GM10847 (cell line): ENCODE measurements around the gene SYCP2.

ENCODE experiments used
- POLR2A ChIP-seq: IDR thresholded peaks from 2 replicates; pipeline ENCODE4 v1.6.1; 2011; ENCODE audit not compliant: insufficient read length; ENCODE audit errors: extremely low read depth

Gene SYCP2

DNA sequence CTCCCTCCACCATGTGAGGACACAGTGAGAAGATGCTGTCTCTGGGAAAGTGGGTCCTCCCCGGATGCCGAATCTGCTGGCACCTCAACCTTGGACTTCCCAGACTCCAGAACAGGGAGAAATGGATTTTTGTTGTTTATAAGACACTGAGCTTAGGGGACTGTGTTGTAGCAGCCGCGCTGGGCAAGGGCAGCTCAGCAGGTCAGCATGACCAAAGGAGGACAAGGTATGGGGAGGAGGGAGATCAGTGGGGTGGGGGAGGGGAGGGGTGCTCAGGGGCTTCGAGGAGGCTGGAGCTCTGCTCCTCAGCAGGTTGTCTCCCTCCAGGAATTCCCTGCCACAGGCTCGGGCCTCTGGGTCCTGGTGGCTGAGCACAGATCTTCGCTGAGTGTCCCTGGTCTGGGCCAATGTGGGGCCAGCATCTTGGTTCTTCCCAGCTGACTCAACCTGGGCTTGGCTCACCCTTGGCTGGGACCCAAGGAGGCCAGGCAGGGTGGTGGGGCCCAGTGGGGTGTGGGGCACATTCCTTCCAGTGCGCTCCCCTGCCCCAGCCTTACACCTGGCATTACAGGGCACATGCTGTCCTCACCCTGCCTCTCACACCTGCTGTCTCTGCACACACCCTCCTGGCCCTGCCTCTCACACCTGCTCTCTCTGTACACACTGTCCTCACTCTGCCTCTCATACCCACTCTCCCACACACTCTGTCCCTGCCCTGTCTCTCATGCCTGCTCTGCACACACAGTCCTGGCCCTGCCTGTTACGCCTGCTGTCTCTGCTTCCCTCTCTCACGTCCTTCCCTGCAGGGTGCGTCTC, 107.3 kb downstream of the SYCP2 start:
- no peak for TF ChIP-seq POLR2A

DNA sequence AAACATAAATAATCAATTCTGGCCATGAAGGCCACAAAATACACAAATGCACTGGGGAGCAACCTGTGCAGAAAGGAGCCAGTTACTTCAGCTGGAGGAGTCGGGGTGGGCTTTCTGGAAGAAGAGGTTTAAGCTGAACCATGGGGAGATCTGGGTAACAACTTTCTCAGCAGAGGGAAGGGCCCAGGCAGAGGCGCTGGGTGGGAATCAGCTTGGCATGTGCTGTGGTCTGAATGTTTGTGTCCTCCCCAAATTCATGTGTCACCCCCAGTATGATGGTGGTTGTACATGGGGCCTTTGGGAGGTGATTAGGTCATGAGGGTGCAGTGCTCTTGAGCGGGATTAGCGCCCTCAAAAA, 107.9 kb downstream of the SYCP2 start:
- no peak for TF ChIP-seq POLR2A

DNA sequence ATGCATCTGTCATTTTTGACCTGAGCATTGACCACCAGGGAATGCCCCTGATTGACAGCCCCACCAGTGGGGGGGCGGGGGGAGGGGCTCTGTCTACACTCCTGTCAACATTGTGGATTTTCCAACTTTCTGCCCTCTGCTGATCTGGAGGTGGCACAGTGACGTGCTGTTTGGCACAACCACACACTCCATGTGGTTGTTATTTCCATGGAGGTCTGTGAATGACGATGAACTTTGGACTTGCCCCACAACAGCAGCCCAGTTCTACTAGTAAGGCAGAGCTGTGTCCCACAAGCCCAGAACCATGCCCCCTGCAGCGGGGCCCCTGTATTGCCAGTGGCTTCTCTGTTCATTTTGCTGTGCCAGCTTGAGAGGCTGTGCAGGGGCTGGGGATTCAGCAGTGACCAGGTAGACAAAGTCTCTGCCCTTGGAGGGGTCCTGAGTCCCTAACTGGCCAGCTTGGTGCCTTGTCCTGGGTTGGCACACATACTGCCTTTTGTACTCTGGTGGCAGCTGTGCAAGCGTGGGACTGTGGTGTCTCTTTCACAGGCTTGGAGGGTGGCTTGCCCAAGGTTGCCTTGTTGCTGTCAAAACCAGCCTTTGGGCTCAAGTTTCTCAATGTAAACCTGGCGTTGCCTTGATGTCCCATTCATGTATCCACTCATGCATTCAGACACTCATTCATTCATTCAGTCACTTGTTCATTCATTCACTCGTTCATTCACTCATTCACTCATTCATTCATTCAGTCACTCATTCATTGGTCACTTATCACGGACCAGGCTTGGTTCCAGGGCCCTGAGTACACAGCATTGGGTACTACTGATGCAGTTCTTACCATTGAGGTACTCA, 108.5 kb downstream of the SYCP2 start:
- no peak for TF ChIP-seq POLR2A

DNA sequence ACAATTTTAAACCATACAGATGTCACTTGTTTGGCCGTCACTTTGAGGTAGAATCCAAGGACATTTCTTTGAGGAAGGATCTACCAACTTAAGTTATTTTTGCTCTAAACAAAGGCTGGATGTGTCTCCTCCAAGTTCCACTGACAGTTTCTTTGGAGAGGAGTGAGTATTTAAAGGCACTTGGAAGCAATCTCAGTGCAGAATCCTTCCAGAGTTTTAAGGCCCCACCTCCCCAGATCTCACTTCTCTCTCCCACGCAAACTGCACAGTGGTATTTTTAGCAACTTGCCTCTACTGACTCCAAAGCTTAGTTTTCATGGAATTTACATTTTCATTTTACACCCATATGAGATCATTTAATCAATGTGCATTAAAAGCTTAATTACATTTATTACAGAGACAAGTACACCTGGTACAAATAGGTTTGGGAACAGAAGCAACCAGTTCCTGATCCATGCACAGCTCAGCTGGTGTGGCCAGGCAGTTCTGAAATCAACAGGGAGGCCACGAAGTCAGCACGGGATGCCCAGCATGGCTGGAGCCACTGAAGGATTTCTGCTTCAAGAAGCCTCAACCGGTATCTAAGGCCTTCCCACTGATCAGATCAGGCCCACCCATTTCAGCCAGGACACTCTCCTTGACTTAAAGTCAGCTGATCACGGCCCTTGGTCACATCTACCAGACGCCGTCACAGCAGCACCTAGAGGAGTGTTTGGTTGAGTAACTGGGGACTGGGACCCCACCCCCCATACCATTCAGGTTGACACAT, 109.8 kb downstream of the SYCP2 start:
- TF ChIP-seq POLR2A = no peak

DNA sequence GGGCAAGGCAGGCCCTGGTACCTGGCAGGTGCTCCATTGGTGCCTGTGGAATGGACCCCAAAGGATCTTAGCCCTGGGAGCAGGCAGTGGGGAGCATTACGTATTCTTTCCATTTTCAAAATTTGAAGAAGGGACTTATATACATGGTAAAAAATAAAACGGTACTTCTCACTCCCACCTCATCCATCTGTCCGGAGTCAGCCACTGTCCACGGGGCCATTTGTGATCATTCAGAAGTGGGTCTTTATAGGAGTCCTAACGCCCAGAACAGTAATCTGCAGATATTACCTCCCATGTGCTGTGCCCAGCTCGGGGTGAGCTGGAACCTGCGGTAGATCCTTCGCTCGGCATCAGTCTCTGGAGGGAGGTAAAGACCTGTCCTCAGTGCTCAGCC, 110.4 kb downstream of the SYCP2 start:
- TF ChIP-seq POLR2A = no peak

DNA sequence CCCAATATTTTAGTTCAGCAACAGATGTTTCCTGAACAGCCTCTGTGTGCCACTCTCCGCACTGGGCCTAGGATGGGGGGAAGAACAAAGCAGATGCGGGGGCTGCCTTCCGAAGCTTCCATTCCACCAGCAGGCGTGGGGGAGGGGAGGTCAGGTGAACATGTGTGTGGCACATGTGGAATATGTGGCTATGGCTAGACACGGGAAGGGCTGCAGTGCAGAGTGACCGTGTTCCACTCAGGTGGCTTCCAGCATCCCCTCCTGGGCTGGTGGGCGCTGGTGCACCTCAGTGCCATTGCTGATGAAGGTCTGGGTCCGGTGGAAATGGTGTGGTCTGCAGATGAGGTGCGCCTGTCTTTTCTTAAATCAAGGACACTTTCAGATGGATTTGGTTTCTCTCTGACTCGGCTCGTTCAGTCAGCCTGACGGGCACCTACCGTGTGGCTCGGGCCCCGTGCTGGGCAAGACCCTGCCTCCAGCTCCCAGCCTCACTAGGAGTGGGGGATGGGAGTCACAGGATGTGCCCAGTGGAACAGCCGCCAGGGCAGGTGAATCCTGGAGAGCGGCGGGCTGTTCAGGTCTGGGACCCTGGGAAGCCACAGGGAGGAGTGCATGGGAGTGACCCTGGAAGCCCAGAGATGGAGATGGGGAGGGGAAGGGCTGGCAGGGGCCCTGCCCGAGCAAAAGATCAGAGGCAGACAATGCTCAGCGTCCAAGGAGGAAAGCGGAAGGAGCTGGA, 111.0 kb downstream of the SYCP2 start:
- TF ChIP-seq POLR2A = no peak

DNA sequence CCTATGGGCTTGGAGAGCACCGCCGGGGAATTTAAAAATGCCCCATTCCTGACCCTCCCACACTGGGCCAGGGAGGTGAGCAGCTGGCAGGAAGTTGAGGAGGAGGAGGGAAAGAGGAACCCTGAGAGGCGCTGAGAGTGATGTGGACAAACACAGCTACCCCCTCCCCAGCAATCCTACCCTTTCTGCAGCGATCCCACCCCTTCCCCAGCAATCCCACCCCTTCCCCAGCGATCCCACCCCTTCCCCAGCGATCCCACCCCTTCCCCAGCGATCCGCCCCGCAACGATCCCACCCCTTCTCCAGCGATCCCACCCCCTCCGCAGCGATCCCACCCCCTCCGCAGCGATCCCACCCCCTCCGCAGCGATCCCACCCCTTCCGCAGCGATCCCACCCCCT, 111.6 kb downstream of the SYCP2 start:
- TF ChIP-seq POLR2A = no peak

DNA sequence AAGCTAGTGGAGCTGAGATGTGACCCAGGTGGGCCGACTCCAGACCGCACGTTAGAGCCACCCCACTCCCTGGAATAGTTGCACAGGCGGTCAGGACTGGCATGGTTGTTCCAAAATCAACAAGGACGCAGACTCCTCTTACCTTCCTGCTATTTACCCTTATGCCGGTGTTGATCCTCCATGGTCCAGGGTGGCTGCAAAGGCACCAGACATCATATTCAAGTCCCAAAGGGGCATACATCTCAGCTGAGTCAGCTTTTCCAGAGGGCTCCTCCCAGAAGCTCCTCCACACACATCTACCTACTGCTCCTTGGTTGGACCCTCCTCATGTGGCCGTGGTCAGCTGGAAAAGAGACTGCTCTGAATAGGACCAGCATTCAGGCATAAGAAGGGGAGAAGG, 112.2 kb downstream of the SYCP2 start:
- no peak for TF ChIP-seq POLR2A

DNA sequence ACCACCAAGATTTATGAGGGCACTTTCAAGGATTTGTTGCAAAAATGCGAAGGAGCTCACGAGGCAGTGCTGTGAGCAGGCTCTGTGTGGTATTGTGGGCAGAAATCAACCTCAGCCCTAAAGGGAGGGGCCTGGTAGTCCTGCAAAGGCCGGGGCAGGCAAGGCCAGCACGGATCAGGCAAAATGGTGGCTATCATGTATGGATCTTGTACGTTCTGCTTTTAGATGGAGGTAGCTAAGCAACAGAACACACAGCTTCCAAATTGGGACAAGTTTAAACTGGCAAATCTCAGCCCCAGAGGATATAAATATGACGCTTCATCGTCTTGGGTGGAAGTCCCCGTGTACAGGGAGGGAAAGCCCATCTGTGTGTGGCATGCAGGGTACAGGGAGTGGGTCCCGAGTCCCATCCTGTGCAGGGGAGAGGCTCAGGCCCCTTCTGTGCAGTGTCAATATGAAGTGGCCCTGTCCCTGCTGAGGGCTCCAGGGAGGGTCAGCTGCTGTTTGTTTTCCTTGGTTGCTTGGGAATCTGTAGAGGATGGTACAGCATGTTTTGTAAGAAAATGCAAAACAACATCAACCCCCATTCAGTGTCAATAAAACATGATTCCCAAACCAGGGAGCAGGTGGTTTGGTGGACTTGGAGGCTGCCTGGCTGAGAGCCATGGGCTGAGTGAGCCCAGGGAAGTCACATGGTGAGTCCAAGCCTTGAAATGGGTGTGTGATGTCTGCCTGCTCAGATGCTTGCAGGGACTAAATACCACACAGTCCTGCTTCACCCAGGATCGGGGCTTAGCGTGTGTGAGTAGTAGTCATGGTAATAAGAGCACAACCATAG, 113.0 kb downstream of the SYCP2 start:
- TF ChIP-seq POLR2A = no peak

DNA sequence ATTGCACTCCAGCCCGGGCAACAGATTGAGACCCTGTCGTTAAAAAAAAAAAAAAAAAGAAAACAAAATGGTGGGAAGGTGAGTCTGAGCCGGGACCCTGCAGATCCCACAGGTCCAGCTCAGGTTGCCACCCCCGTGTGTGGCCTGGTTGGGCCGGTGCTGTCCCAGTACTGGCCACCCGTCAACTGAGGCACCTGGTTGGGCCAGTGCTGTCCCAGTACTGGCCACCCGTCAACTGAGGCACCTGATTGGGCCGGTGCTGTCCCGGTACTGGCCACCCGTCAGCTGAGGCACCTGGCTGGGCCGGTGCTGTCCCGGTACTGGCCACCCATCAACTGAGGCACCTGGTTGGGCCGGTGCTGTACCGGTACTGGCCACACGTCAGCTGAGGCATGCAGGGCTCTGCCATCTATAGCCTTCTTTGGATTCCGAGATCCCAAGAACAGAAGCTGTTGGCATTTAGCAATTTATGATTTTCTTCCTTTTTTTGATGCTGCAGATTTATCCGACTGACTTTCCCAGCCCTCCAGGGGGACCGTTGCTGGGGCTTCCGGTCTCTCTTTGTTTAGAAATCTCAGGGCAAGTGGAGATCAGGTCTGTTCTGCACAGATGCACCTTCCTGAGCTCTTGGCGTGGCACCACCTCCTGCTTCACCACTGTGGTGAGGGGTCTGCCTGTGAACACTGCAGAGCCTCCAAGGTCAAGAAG, 113.8 kb downstream of the SYCP2 start:
- no peak for TF ChIP-seq POLR2A

DNA sequence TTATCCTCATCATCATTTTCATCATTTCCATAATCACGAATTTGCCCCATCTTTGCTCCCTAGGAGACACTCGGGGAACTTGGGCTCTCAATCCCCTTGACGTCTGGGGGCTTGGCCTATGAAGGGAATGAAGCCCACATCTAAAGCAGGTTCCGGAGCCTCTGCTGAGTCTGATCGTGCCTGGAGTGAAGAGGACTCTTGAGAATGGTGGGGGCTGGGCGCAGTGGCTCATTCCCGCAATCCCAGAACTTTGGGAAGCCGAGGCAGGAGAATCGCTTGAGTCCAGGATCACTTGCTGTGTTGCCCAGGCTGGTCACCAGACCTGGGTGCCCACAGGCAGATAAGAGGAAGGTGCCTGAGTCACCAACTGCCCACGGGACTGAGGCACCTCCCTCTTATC, 114.5 kb downstream of the SYCP2 start:
- TF ChIP-seq POLR2A = no peak

DNA sequence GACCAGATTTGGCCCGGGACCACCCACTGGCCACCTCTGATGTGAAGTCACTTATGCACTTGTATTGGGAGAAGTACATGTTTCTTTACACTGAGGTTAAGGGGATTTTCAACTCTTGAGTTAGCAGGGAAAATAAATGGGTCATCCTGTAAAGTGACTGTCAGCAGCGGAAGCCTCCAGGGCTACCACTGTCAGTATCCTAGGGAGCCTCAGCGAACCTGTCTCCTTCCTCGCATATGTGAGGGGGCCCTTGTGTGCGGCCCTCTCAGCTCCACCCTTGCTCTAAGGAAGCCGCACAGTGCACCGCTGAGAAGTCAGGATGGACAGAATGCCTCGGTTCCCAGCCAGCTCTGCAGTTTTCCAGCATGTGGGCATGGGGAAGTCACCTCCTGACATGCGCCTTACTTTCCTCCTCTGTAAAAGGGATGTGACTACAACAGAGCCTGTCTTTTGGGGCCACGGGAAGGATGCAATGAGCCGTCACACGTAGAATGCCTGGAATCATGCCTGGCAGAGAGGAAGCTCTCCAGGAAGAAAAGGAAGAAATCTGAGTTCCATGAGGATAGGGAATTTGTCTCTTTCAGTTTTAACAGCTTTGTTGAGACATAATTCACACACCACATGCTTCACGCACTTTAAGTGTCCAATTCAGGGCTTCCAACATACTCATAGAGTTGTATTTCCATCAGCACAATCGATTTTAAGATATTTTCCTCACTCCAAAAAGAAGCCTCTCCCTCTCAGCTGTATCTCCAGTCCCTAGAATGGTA, 115.4 kb downstream of the SYCP2 start:
- no peak for TF ChIP-seq POLR2A

DNA sequence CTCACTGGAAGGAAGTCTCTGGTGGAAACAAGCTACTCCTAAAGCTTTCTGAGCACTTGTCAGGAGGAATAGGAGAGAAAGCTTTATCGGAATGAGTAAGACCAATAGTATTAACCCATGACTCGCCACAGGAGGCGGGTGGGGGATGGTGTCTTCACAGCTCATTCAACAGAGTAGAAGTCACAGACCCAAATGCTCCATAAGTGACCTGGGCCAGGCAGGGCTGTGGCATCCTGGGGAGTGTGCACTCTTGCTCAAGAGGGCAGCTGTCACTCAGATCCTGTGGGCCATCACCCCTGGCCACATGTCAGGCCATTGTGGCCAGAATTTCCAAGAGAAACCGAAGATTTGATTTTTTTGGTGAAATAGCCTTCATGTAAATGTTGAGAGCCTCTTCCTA, 116.0 kb downstream of the SYCP2 start:
- no peak for TF ChIP-seq POLR2A
